Measurements from ENCODE around the gene LRMDA.

- TF ChIP-seq MYC (IDR thresholded peaks at IDR 0.05; ENCODE audit: borderline replicate concordance, low read length) (no peak), EP300 (IDR thresholded peaks at IDR 0.05) (peak; percentile 78 to 82; a peak in 2 of 5 replicates), HDAC2 (IDR thresholded peaks at IDR 0.05) (no peak), CEBPB (IDR thresholded peaks at IDR 0.05) (peak; percentile 99), ESRRA (IDR thresholded peaks at IDR 0.05; ENCODE audit: borderline replicate concordance, low read length) (no peak), RFX5 (IDR thresholded peaks at IDR 0.05) (0 out of 2 replicates have a peak, but pooled peaks have one; percentile 25), CTCF (IDR thresholded peaks at IDR 0.05) (no peak), POLR2A (IDR thresholded peaks at IDR 0.05; ENCODE audit: low read length) (no peak)
Measured at GRCh38 chr10:75469006-75469616, 37.7 kb downstream of the LRMDA start.

Data from A549 (cell line).